H9 (cell line): Measurements from ENCODE around the gene ANKRD13C. TPM values are rescaled to one million over a fixed set of nuclear protein-coding genes. Genes with fewer than 3 reads are reported as not detected.
"Not testable (repeated sequence)": the region's sequence is repeated elsewhere in the genome, so short reads cannot be mapped to it uniquely, and the experiment has no call there.

Experiments
- DNase-seq: peaks from one replicate; pipeline ENCODE4 v3.0.0-alpha.2; 2017
- H2AFZ ChIP-seq: one replicate; pipeline ENCODE4 v1.6.1; 2013; ENCODE audit warnings: mild to moderate bottlenecking, low read length, control low read depth, moderate library complexity
- H2AK5ac ChIP-seq: 2 replicates; pipeline ENCODE4 v1.6.1; 2013; ENCODE audit warnings: low read length, control low read depth, mixed read lengths; ENCODE audit not compliant: insufficient read length
- H2BK120ac ChIP-seq: one replicate; pipeline ENCODE4 v1.6.1; 2013; ENCODE audit warnings: low read depth, mild to moderate bottlenecking, low read length, control low read depth, inconsistent platforms; ENCODE audit not compliant: poor library complexity, severe bottlenecking
- H2BK12ac ChIP-seq: 2 replicates; pipeline ENCODE4 v1.6.1; 2013; ENCODE audit warnings: low read length, control low read depth, mixed read lengths, low read depth; ENCODE audit not compliant: insufficient read length
- H2BK15ac ChIP-seq: 2 replicates; pipeline ENCODE4 v1.6.1; 2013; ENCODE audit warnings: low read depth, low read length, control low read depth
- H2BK20ac ChIP-seq: one replicate; pipeline ENCODE4 v1.6.1; 2013; ENCODE audit warnings: low read depth, mild to moderate bottlenecking, low read length, control low read depth, inconsistent platforms; ENCODE audit not compliant: poor library complexity, severe bottlenecking
- H2BK5ac ChIP-seq: 2 replicates; pipeline ENCODE4 v1.6.1; 2013; ENCODE audit warnings: low read length, control low read depth, mixed read lengths; ENCODE audit not compliant: insufficient read length
- H3K14ac ChIP-seq: 2 replicates; pipeline ENCODE4 v1.6.1; 2013; ENCODE audit warnings: low read length, control low read depth; ENCODE audit not compliant: insufficient read depth
- H3K18ac ChIP-seq: 2 replicates; pipeline ENCODE4 v1.6.1; 2013; ENCODE audit warnings: low read depth, mild to moderate bottlenecking, mixed read lengths, low read length, control low read depth; ENCODE audit not compliant: insufficient read length
- H3K23ac ChIP-seq: 2 replicates; pipeline ENCODE4 v1.6.1; 2013; ENCODE audit warnings: low read length, control low read depth, mixed read lengths, low read depth; ENCODE audit not compliant: insufficient read length
- H3K23me2 ChIP-seq: 2 replicates; pipeline ENCODE4 v1.6.1; 2013; ENCODE audit warnings: low read depth, mild to moderate bottlenecking, mixed read lengths, low read length, control low read depth; ENCODE audit not compliant: insufficient read length, poor library complexity, severe bottlenecking
- H3K27ac ChIP-seq: 2 replicates; pipeline ENCODE4 v1.5.1; 2013; ENCODE audit warnings: low read length, control low read depth, mixed read lengths, low read depth; ENCODE audit not compliant: insufficient read length
- H3K27me3 ChIP-seq: 2 replicates; pipeline ENCODE4 v1.6.1; 2013; ENCODE audit warnings: low read length, control low read depth, inconsistent platforms; ENCODE audit not compliant: insufficient read depth
- H3K4ac ChIP-seq: 2 replicates; pipeline ENCODE4 v1.6.1; 2013; ENCODE audit warnings: low read depth, mild to moderate bottlenecking, control low read depth, inconsistent platforms, low read length, moderate library complexity
- H3K4me1 ChIP-seq: 2 replicates; pipeline ENCODE4 v1.6.1; 2013; ENCODE audit warnings: low read length, control low read depth, inconsistent platforms; ENCODE audit not compliant: insufficient read depth
- H3K4me2 ChIP-seq: 2 replicates; pipeline ENCODE4 v1.6.1; 2013; ENCODE audit warnings: low read length, control low read depth, mixed read lengths; ENCODE audit not compliant: insufficient read length, insufficient read depth
- H3K56ac ChIP-seq: 2 replicates; pipeline ENCODE4 v1.6.1; 2013; ENCODE audit warnings: low read depth, mild to moderate bottlenecking, mixed read lengths, low read length, control low read depth; ENCODE audit not compliant: insufficient read length
- H3K79me1 ChIP-seq: 2 replicates; pipeline ENCODE4 v1.6.1; 2013; ENCODE audit warnings: low read depth, mild to moderate bottlenecking, moderate library complexity, low read length, control low read depth, inconsistent platforms; ENCODE audit not compliant: insufficient read depth, poor library complexity, severe bottlenecking
- H3K79me2 ChIP-seq: 2 replicates; pipeline ENCODE4 v1.6.1; 2013; ENCODE audit warnings: low read length, control low read depth, inconsistent platforms; ENCODE audit not compliant: insufficient read depth
- H3K9ac ChIP-seq: 2 replicates; pipeline ENCODE4 v1.6.1; 2013; ENCODE audit warnings: low read length, control low read depth, mixed read lengths; ENCODE audit not compliant: insufficient read length; ENCODE audit errors: extremely low read depth
- H3K9me3 ChIP-seq: one replicate; pipeline ENCODE4 v1.6.1; 2013; ENCODE audit warnings: low read depth, low read length, inconsistent platforms; ENCODE audit not compliant: control insufficient read depth
- H3T11ph ChIP-seq: one replicate; pipeline ENCODE4 v1.6.1; 2013; ENCODE audit warnings: mild to moderate bottlenecking, low read length, control low read depth, inconsistent platforms
- H4K20me1 ChIP-seq: one replicate; pipeline ENCODE4 v1.6.1; 2013; ENCODE audit not compliant: control insufficient read depth, insufficient read length, insufficient read depth
- H4K5ac ChIP-seq: 2 replicates; pipeline ENCODE4 v1.6.1; 2013; ENCODE audit warnings: low read depth, mild to moderate bottlenecking, mixed read lengths, low read length, control low read depth; ENCODE audit not compliant: insufficient read length
- H4K8ac ChIP-seq: replicated peaks from 2 replicates; pipeline ENCODE4 v1.6.1; 2013; ENCODE audit warnings: low read length, control low read depth, mixed read lengths, low read depth; ENCODE audit not compliant: insufficient read length
- H4K91ac ChIP-seq: 2 replicates; pipeline ENCODE4 v1.6.1; 2013; ENCODE audit warnings: low read depth, mild to moderate bottlenecking, moderate library complexity, mixed read lengths, low read length, control low read depth; ENCODE audit not compliant: insufficient read length
- H3K27ac Mint-ChIP-seq, 3 experiments: 2 replicates in 2 of 3; 3 replicates in 1 of 3; pipeline ENCODE4 v1.8.0; 2020 to 2021; ENCODE audit warnings: mixed read lengths in 3 of 3, mild to moderate bottlenecking in 1 of 3, moderate library complexity in 1 of 3
- H3K27me3 Mint-ChIP-seq: 2 replicates; pipeline ENCODE4 v1.8.0; 2021; ENCODE audit warnings: low read depth, mild to moderate bottlenecking, moderate library complexity, mixed read lengths
- H3K36me3 Mint-ChIP-seq, 3 experiments: 2 replicates in 2 of 3; 3 replicates in 1 of 3; pipeline ENCODE4 v1.8.0; 2020 to 2021; ENCODE audit warnings: low read depth in 3 of 3, mixed read lengths in 3 of 3; ENCODE audit not compliant: insufficient read depth in 1 of 3
- H3K4me1 Mint-ChIP-seq, 2 experiments: 2 replicates each; pipeline ENCODE4 v1.8.0; 2020; ENCODE audit warnings: mixed read lengths in 2 of 2
- H3K4me3 Mint-ChIP-seq, 2 experiments: 2 replicates in 1 of 2; 3 replicates in 1 of 2; pipeline ENCODE4 v1.8.0; 2020 to 2021; ENCODE audit warnings: mild to moderate bottlenecking in 2 of 2, mixed read lengths in 2 of 2, moderate library complexity in 1 of 2
- H3K9me3 Mint-ChIP-seq, 2 experiments: 2 replicates in 1 of 2; 3 replicates in 1 of 2; pipeline ENCODE4 v1.8.0; 2020; ENCODE audit warnings: mild to moderate bottlenecking in 2 of 2, mixed read lengths in 2 of 2, moderate library complexity in 1 of 2
- WGBS: extraction: QIAGEN DNeasy Blood & Tissue Kit; methylation state at CpG from one replicate; pipeline ENCODE4 v1.1.7; 2013; ENCODE audit warnings: missing lambda C conversion rate, low lambda C conversion rate, mixed read lengths; ENCODE audit not compliant: insufficient read length; ENCODE audit errors: extremely low coverage; 5-methylcytosine and 5-hydroxymethylcytosine counted together
- total RNA-seq: library from RNA; stranded (reverse); gene quantifications from 2 replicates; pipeline ENCODE4 v1.2.1, GENCODE V29; 2021
- TF ChIP-seq, protein P1 (sequence below): fragments of 200-600 bp; sonication (generic); conservative IDR thresholded peaks from 3 replicates; pipeline ENCODE4 v1.8.0; 2021; ENCODE audit warnings: antibody characterized with exemption, mild to moderate bottlenecking

Gene ANKRD13C
- total RNA-seq, 1 experiment from 2014 or later = 19.7 TPM

DNA sequence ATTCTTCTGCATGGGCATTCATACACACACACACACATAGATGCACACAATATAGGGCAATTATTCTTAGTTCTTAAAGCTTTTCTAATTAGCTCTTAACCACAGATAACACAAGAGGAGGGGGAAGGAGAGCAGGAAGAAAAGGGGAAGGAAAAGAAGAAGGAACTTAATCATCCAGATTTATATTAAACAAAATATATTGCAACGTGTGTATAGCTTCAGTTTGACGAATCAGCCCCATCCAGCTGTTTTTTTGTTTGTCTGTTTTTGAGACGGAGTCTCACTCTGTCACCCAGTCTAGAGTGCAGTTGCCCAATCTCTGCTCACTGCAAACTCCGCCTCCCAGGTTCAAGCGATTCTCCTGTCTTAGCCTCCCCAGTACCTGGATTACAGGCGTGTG is 21.7 kb upstream of the ANKRD13C start:
- Mint-ChIP-seq H3K9me3 (no peaks in the 10 kb centered on the region), H3K4me3 (no peak overlapping the region), H3K36me3 (no peaks in the 10 kb centered on the region), H3K4me1 (peaks cover 2 to 7% of the 10 kb centered on the region in 2 experiments; a peak in 3 of 4 replicates), H3K27ac (no peak overlapping the region), H3K27me3 (no peaks in the 10 kb centered on the region)
- no peak overlapping the region for H3K23ac ChIP-seq
- H4K91ac ChIP-seq = no peak overlapping the region
- H4K8ac ChIP-seq = no peak overlapping the region
- H3K4me2 ChIP-seq = no peak overlapping the region
- H3K27ac ChIP-seq = no peak overlapping the region
- H2AK5ac ChIP-seq = no peak overlapping the region
- H3K9ac ChIP-seq = no peak overlapping the region
- no peaks in the 10 kb centered on the region for H3K79me2 ChIP-seq
- no peak overlapping the region for H2BK20ac ChIP-seq
- H3K14ac ChIP-seq = no peak overlapping the region
- no peaks in the 10 kb centered on the region for H3K9me3 ChIP-seq
- H2AFZ ChIP-seq = no peak overlapping the region
- no peaks in the 10 kb centered on the region for H4K20me1 ChIP-seq
- TF ChIP-seq, protein P1, sequence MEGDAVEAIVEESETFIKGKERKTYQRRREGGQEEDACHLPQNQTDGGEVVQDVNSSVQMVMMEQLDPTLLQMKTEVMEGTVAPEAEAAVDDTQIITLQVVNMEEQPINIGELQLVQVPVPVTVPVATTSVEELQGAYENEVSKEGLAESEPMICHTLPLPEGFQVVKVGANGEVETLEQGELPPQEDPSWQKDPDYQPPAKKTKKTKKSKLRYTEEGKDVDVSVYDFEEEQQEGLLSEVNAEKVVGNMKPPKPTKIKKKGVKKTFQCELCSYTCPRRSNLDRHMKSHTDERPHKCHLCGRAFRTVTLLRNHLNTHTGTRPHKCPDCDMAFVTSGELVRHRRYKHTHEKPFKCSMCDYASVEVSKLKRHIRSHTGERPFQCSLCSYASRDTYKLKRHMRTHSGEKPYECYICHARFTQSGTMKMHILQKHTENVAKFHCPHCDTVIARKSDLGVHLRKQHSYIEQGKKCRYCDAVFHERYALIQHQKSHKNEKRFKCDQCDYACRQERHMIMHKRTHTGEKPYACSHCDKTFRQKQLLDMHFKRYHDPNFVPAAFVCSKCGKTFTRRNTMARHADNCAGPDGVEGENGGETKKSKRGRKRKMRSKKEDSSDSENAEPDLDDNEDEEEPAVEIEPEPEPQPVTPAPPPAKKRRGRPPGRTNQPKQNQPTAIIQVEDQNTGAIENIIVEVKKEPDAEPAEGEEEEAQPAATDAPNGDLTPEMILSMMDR = no peak
- H3K18ac ChIP-seq = no peak overlapping the region
- H3T11ph ChIP-seq = no peak overlapping the region
- H4K5ac ChIP-seq = no peak overlapping the region
- no peaks in the 10 kb centered on the region for H3K23me2 ChIP-seq
- H3K79me1 ChIP-seq = no peaks in the 10 kb centered on the region
- WGBS = no CpG with 5 or more reads among the region's 6 CpGs
- H3K56ac ChIP-seq = no peak overlapping the region
- no peaks in the 10 kb centered on the region for H3K27me3 ChIP-seq
- no peak for DNase-seq
- no peak overlapping the region for H2BK15ac ChIP-seq
- no peak overlapping the region for H2BK120ac ChIP-seq
- H2BK12ac ChIP-seq = no peak overlapping the region
- no peak overlapping the region for H3K4ac ChIP-seq
- no peaks in the 10 kb centered on the region; the same call in 1 of the 2 replicates for H3K4me1 ChIP-seq
- no peak overlapping the region for H2BK5ac ChIP-seq

DNA sequence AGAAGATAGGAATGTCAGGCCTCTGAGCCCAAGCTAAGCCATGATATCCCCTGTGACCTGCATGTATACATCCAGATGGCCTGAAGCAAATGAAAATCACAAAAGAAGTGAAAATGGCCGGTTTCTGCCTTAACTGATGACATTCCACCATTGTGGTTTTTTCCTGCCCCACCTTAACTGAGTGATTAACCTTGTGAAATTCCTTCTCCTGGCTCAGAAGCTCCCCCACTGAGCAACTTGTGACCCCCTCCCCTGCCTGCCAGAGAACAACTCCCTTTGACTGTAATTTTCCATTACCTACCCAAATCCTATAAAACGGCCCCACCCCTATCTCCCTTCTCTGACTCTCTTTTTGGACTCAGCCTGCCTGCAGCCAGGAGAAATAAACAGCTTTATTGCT is 19.1 kb upstream of the ANKRD13C start:
- H4K5ac ChIP-seq, H4K91ac ChIP-seq: not testable (repeated sequence)
- no CpG with 5 or more reads among the region's 2 CpGs for WGBS

More for the DNA sequence above, 19.1 kb upstream of the ANKRD13C start:
- not testable (repeated sequence) for H2BK20ac ChIP-seq, H3K56ac ChIP-seq, H3K9ac ChIP-seq, H3K79me2 ChIP-seq, H3K9me3 Mint-ChIP-seq, H2AFZ ChIP-seq, H4K8ac ChIP-seq, H2BK120ac ChIP-seq, H3K18ac ChIP-seq, H3K4ac ChIP-seq, H3K4me1 ChIP-seq, H2BK12ac ChIP-seq, H2BK5ac ChIP-seq, H3T11ph ChIP-seq, H3K4me2 ChIP-seq, H3K27ac ChIP-seq, H3K23ac ChIP-seq, H3K79me1 ChIP-seq, H4K20me1 ChIP-seq, H3K23me2 ChIP-seq, H2AK5ac ChIP-seq, H3K27me3 ChIP-seq, H3K36me3 Mint-ChIP-seq, H2BK15ac ChIP-seq, H3K14ac ChIP-seq, H3K9me3 ChIP-seq, H3K27me3 Mint-ChIP-seq, H3K4me1 Mint-ChIP-seq
- Mint-ChIP-seq H3K4me3 (peak overlapping the region in 1 of 2 experiments; percentile 46; a peak in 2 of 5 replicates), H3K27ac (peak overlapping the region in 2 of 3 experiments; percentile 42 to 90; a peak in 4 of 7 replicates)
- peak; percentile 77 for DNase-seq
